GM20000 (cell line): Measurements from ENCODE around the gene IQGAP2.

ENCODE experiments used
- DNase-seq: peaks from one replicate; pipeline ENCODE4 v3.0.0; 2012; ENCODE audit warnings: low spot score
- TF ChIP-seq, protein P1 (sequence below): IDR thresholded peaks from 2 replicates; pipeline ENCODE4 v1.5.1; 2012; ENCODE audit warnings: mild to moderate bottlenecking, control low read depth; ENCODE audit errors: extremely low read depth, missing control alignments

The IQGAP2 gene

DNA sequence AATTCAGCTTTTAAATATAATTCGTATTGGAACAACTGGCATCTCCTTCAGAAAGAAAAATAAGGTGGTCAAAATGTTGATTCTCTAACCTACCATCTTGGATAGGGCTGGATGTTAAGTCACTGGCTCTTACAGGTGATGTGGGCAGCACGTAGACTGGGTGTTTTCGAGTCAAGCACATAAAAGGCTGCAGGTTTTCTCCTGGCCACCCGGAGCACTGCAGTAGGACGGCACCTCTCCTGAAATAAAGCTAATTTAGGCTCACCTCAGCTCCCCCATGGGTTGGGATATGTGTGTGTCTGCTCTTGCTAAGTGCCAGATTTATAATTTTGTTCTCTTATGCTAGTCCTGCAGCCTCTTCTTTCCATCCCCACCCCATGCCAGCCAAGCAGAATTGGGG is 80.3 kb downstream of the IQGAP2 start:
- TF ChIP-seq, protein P1, sequence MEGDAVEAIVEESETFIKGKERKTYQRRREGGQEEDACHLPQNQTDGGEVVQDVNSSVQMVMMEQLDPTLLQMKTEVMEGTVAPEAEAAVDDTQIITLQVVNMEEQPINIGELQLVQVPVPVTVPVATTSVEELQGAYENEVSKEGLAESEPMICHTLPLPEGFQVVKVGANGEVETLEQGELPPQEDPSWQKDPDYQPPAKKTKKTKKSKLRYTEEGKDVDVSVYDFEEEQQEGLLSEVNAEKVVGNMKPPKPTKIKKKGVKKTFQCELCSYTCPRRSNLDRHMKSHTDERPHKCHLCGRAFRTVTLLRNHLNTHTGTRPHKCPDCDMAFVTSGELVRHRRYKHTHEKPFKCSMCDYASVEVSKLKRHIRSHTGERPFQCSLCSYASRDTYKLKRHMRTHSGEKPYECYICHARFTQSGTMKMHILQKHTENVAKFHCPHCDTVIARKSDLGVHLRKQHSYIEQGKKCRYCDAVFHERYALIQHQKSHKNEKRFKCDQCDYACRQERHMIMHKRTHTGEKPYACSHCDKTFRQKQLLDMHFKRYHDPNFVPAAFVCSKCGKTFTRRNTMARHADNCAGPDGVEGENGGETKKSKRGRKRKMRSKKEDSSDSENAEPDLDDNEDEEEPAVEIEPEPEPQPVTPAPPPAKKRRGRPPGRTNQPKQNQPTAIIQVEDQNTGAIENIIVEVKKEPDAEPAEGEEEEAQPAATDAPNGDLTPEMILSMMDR = no peak
- DNase-seq = no peak

DNA sequence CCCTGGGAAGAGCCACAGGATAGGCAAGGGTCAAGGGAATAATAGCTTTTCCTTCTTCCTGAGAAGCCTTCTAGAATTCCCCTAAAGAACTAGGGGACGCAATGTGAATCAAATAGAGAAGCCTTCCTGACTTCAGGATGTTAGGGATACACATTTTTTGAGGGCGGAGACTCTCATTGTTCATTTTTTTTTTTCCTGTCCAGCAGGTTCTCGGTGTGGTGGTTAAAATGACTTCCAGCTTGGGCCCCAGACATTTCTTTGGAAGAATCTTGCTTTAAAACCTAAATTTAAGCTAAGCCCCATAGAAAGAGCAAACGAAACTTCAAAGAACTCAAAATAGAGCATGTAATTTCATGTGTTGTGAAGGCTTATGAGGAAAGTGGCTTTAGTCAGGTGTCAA is 80.8 kb downstream of the IQGAP2 start:
- DNase-seq = no peak
- TF ChIP-seq, protein P1 = no peak

DNA sequence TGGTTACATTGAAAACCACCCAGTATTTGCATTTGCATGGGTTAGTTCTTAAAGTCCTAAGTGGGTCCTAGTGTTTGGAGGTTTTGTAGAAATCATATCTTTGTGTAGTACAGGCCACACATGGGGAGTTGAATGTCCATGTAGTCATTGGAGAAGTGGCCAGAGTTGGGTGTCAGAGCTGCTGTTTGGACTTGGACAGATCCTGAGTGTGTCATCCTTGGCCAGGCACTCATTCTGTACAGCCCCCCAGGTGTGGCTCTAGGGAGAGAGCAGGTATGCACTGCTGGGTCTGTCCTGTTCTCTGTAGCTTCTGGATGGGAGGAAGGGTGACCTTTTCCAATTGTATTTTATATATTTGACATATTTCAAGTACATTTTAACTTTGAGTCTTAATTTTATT is 82.4 kb downstream of the IQGAP2 start:
- DNase-seq = no peak
- TF ChIP-seq, protein P1 = no peak

DNA sequence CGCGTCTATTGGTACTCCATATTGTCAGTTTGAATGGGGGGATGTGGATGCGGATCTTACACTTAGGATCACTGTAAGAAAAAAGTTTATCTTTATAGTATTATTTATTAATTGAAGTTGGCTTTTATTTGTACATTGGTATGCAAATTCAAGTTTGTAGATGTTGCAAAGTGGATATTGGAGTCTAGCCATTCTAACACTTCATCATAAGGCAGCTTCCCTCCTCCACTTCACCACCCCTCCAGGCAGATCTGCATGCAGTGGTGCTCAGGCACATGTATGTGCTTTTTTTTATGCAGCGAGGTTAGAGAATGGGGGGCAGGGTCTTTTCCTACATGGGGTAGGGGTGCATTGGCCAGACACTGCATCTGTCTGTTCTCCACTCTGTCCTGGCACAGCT is 84.3 kb downstream of the IQGAP2 start:
- TF ChIP-seq, protein P1 = no peak
- no peak for DNase-seq

DNA sequence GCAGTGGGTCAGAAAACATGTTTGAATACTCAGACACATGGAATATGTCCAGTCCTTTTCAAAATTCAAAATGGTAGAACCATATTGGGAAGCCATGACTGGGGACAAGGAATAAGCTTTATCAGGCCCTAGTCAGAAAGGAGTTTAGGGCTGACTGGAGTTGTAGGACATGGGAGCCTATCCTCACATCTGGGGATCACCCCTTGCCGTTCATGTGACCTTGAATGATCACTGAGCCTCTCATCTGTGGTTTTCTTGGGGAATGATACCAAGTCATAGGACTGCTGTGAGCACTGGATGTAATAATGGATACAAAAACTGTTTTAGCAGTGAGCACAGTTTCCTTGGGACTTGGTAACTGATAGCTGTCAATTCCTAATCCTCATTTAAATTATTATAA is 84.7 kb downstream of the IQGAP2 start:
- TF ChIP-seq, protein P1 = no peak
- DNase-seq = no peak

DNA sequence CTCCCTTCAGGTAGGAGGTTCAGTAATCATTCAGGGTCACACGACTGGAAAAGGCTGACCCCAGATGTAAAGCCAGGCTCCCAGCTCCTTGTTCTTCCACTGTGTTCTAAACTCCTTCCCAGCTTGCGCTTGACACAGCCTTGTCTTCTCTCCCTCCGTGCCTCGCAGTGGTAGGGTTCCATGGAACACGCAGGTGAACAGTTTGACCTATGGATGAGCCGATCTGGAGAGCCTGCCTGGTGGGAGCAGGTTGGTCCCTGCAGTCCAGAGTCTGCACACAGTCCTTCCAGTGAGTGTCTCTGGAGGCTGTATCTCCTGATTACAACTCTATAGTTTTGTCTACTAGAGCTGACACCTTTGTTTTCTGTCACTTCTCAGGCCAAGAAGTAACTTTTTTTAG is 85.9 kb downstream of the IQGAP2 start:
- no peak for DNase-seq
- TF ChIP-seq, protein P1 = no peak

DNA sequence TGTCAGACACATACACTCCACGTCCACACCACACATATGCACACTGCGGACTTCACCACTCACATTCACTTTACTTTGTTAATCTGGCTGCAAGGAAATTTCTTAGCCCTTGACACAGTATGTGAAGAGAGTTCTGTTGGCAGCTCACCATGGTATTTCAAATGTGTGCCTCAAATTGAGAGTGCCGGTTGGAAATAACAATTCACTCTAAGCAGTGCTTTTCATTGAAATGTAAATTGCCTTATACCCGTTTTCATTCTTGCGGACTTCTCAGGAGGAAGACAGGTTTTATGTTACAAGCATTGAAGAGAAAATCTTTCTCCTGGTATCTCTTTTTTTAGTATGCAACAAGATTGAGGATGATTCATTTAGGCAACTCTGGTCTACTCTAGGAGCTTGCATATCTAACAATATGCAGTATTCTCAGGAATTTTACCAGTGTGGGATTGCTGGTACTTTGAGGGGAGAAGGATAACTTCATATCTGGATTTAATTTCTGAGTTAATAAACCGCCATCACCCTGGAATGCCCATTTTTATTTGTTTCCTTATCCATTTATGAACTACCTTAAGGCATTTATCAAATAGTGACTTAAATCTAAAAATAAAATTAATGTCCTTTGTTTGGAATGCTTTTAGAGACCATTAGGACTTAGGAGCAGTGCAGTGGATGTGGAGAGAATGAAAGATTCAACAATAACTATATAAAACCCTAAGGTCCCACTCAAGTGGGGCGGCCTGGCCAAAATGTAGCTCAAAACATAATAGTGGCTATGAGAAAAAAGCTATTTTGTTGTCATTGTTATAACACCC is 87.0 kb downstream of the IQGAP2 start:
- TF ChIP-seq, protein P1 = no peak
- DNase-seq = no peak
